CD4-positive, alpha-beta T cell (primary cell): Measurements from ENCODE around the gene MORN2. TPM values are rescaled to one million over a fixed set of nuclear protein-coding genes. Genes with fewer than 3 reads are reported as not detected.

Experiments used
- ATAC-seq: fragments of 200-7000 bp; cut with Tn5 transposase; one replicate; pipeline ENCODE4 v1.10.0; 2022; ENCODE audit warnings: mild to moderate bottlenecking; ENCODE audit not compliant: poor library complexity
- CTCF ChIA-PET: fragments of 350-600 bp; sonication (Branson Sonifier 250); formaldehyde crosslinking; loops from one replicate; lab custom pipeline; 2021; ENCODE audit warnings: antibody characterized with exemption, inconsistent platforms; lab: Charles Lee
- POLR2A ChIA-PET: fragments of 350-600 bp; sonication (Branson Sonifier 250); formaldehyde crosslinking; loops from one replicate; lab custom pipeline; 2021; ENCODE audit warnings: antibody characterized with exemption, inconsistent platforms; lab: Charles Lee
- DNase-seq, 14 experiments: peaks; one replicate each; pipeline ENCODE4 v3.0.0-alpha.2; 2013 to 2020; ENCODE audit warnings: mixed read lengths in 2 of 14
- H3K27ac ChIP-seq, 2 donors: one replicate each; pipeline versions ENCODE4 v1.5.1 to v1.7.0; 2013; ENCODE audit warnings: low read length in 2 of 2, low read depth in 1 of 2, mild to moderate bottlenecking in 1 of 2
- H3K27me3 ChIP-seq, 2 experiments: 1 replicate in 1 of 2; 2 replicates in 1 of 2; pipeline versions ENCODE4 v1.6.1 to v1.7.0; 2013; ENCODE audit warnings: low read length in 2 of 2, control low read depth in 1 of 2, mild to moderate bottlenecking in 1 of 2, moderate library complexity in 1 of 2; ENCODE audit not compliant: insufficient read depth in 2 of 2, control insufficient read depth in 1 of 2
- H3K36me3 ChIP-seq: one replicate; pipeline ENCODE4 v1.6.1; 2013; ENCODE audit warnings: low read length, control low read depth; ENCODE audit not compliant: insufficient read depth
- H3K4me1 ChIP-seq: one replicate; pipeline ENCODE4 v1.6.1; 2013; ENCODE audit warnings: low read length, control low read depth; ENCODE audit not compliant: insufficient read depth
- H3K4me3 ChIP-seq: one replicate; pipeline ENCODE4 v1.5.1; 2013; ENCODE audit warnings: mild to moderate bottlenecking, low read length, moderate library complexity
- H3K9me3 ChIP-seq, 2 experiments: 1 replicate in 1 of 2; 2 replicates in 1 of 2; pipeline versions ENCODE4 v1.6.1 to v1.7.0; 2013; ENCODE audit warnings: low read length in 2 of 2, mild to moderate bottlenecking in 2 of 2, control low read depth in 1 of 2, moderate library complexity in 1 of 2; ENCODE audit not compliant: control insufficient read depth in 1 of 2, insufficient read depth in 1 of 2
- H3K27ac Mint-ChIP-seq: one replicate; pipeline ENCODE4 v1.8.0; 2020; ENCODE audit warnings: mixed read lengths
- H3K27me3 Mint-ChIP-seq: one replicate; pipeline ENCODE4 v1.8.0; 2021; ENCODE audit warnings: mixed read lengths
- H3K36me3 Mint-ChIP-seq: one replicate; pipeline ENCODE4 v1.8.0; 2021; ENCODE audit warnings: low read depth, mixed read lengths
- H3K4me1 Mint-ChIP-seq: one replicate; pipeline ENCODE4 v1.8.0; 2021; ENCODE audit warnings: low read depth, mixed read lengths
- H3K4me3 Mint-ChIP-seq: one replicate; pipeline ENCODE4 v1.8.0; 2020; ENCODE audit warnings: mild to moderate bottlenecking, mixed read lengths
- H3K9me3 Mint-ChIP-seq: one replicate; pipeline ENCODE4 v1.8.0; 2020; ENCODE audit warnings: mixed read lengths
- intact Hi-C, 2 experiments: fragments of 100-400 bp; cut with DNase I in 1 of 2; cut with micrococcal nuclease in 1 of 2; formaldehyde crosslinking; loops; one replicate each; pipeline versions ENCODE4 v1.15.1 to v1.9.0; 2023 to 2025; cut with DNase I, micrococcal nuclease
- total RNA-seq, 174 experiments: library from RNA in 2 of 174; stranded (reverse) in 2 of 174; gene quantifications; one replicate each; pipeline ENCODE4 v1.2.3 and lab custom pipeline; 2021 to 2026
- TF ChIP-seq, protein P1 (sequence below): fragments of 200-600 bp; IDR thresholded peaks from one replicate; pipeline ENCODE4 v1.8.0; 2022; ENCODE audit warnings: antibody characterized with exemption, mild to moderate bottlenecking

MORN2 gene
- total RNA-seq, 2 experiments from 2014 or later: 2.1 to 2.6 TPM

DNA sequence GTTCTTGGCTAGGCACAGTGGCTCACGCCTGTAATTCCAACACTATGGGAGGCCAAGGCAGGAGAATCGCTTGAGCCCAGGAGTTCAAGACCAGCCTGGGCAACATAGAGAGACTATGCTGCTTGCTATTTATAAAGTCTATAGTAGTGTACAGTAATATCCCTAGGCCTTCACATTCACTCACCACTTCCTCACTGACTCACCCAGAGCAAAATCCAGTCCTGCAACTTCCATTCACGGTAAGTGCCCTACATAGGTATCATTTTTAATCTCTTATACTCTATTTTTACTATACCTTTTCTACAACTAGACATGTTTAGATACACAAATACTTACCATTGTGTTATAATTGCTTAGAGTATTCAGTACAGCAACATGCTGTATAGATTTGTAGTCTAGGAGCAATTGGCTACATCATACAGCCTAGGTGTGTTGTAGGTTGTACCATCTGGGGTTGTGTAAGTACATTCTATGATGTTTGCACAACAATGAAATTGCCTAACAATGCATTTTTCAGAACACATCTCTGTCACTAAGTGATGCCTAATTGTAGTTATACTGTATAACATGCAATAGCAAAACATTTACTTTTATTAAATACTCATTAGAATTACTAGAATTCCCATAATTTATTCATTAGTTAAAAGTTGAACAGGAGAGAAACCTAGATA lies 8.9 kb upstream of the MORN2 start:
- H3K4me3 Mint-ChIP-seq: no peak overlapping the region
- H3K9me3 Mint-ChIP-seq: peaks cover 7% of the 10 kb centered on the region
- Histone ChIP-seq H3K4me1 (no peaks in the 10 kb centered on the region), H3K4me3 (no peak overlapping the region), H3K36me3 (peaks cover 23% of the 10 kb centered on the region), H3K27me3 (no peaks in the 10 kb centered on the region), H3K27ac (no peak overlapping the region), H3K9me3 (peaks cover 4 to 8% of the 10 kb centered on the region in 2 experiments)
- no peaks in the 10 kb centered on the region for H3K4me1 Mint-ChIP-seq
- ATAC-seq: no peak
- TF ChIP-seq, protein P1, sequence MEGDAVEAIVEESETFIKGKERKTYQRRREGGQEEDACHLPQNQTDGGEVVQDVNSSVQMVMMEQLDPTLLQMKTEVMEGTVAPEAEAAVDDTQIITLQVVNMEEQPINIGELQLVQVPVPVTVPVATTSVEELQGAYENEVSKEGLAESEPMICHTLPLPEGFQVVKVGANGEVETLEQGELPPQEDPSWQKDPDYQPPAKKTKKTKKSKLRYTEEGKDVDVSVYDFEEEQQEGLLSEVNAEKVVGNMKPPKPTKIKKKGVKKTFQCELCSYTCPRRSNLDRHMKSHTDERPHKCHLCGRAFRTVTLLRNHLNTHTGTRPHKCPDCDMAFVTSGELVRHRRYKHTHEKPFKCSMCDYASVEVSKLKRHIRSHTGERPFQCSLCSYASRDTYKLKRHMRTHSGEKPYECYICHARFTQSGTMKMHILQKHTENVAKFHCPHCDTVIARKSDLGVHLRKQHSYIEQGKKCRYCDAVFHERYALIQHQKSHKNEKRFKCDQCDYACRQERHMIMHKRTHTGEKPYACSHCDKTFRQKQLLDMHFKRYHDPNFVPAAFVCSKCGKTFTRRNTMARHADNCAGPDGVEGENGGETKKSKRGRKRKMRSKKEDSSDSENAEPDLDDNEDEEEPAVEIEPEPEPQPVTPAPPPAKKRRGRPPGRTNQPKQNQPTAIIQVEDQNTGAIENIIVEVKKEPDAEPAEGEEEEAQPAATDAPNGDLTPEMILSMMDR: no peak
- no peak overlapping the region for H3K27ac Mint-ChIP-seq
- DNase-seq: no peak
- ChIA-PET POLR2A (no interaction called here), CTCF (no interaction called here)
- no peaks in the 10 kb centered on the region for H3K27me3 Mint-ChIP-seq
- H3K36me3 Mint-ChIP-seq: peaks cover 68% of the 10 kb centered on the region
- intact Hi-C loops: no loop called here

DNA sequence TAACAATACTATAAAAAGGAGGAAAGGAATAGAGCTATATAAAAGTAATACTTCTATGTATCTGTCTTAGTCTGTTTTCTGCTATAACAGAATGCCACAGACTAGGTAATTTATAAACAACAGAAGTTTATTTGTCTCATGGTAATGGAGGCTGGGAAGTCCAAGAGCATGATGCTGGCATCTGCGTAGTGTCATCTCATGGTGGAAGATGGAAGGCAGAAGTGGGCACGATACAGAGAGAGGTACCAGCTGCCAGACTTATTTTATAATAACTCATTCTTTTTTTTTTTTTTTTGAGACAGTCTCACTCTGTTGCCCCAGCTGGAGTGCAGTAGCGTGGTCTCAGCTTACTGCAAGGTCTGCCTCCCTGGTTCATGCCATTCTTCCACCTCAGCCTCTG lies 4.3 kb upstream of the MORN2 start:
- CTCF ChIA-PET: no interaction called here

DNA sequence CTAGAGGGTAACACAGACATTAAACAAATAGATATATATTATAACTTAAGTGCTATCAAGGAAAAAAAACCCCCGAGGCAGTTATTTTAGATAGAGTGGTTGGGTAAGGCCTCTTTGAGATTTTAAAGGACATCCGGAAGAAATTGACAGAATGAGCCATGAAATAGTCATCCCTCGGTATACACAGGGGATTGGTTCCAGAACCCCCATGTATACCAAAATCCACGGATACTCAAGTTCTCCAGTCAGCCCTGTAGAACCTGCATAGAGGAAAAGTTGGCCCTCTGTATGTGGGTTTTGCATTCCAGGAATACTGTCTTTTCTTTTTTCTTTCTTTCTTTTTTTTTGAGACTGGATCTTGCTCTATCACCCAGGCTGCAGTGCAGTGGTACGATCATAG lies 2.0 kb upstream of the MORN2 start:
- intact Hi-C loops: no loop called here
- POLR2A ChIA-PET: no interaction called here
- TF ChIP-seq, protein P1: no peak
- H3K4me1 Mint-ChIP-seq: peaks cover 26% of the 10 kb centered on the region
- Histone ChIP-seq H3K27ac (no peak overlapping the region), H3K4me1 (peaks cover 13% of the 10 kb centered on the region), H3K9me3 (peaks cover 4 to 8% of the 10 kb centered on the region in 2 experiments), H3K36me3 (no peaks in the 10 kb centered on the region), H3K27me3 (no peaks in the 10 kb centered on the region), H3K4me3 (no peak overlapping the region)
- H3K4me3 Mint-ChIP-seq: no peak overlapping the region
- H3K36me3 Mint-ChIP-seq: peaks cover 47% of the 10 kb centered on the region
- DNase-seq (no peak), ATAC-seq (no peak)
- CTCF ChIA-PET: no interaction called here
- H3K27ac Mint-ChIP-seq: no peak overlapping the region
- no peaks in the 10 kb centered on the region for H3K27me3 Mint-ChIP-seq
- peaks cover 7% of the 10 kb centered on the region for H3K9me3 Mint-ChIP-seq

More for the DNA sequence above, 4.3 kb upstream of the MORN2 start:
- intact Hi-C loops: no loop called here
- H3K27ac Mint-ChIP-seq: no peak overlapping the region
- H3K4me3 Mint-ChIP-seq: peak overlapping the region; percentile 56
- H3K27me3 ChIP-seq: no peaks in the 10 kb centered on the region
- TF ChIP-seq, protein P1: no peak
- H3K9me3 Mint-ChIP-seq: peaks cover 7% of the 10 kb centered on the region
- no peak for DNase-seq
- H3K4me1 ChIP-seq: peaks cover 11% of the 10 kb centered on the region
- peaks cover 62% of the 10 kb centered on the region for H3K36me3 Mint-ChIP-seq
- H3K27me3 Mint-ChIP-seq: no peaks in the 10 kb centered on the region
- peaks cover 22% of the 10 kb centered on the region for H3K4me1 Mint-ChIP-seq
- no peak overlapping the region for H3K4me3 ChIP-seq
- H3K27ac ChIP-seq: no peak overlapping the region
- POLR2A ChIA-PET: no interaction called here
- no peak for ATAC-seq
- H3K9me3 ChIP-seq: peaks cover 4 to 8% of the 10 kb centered on the region in 2 experiments
- H3K36me3 ChIP-seq: peaks cover 8% of the 10 kb centered on the region
